GM12878 (cell line): ENCODE results near the gene DBI. TPM values are rescaled to one million over a fixed set of nuclear protein-coding genes. Genes with fewer than 3 reads are reported as not detected.
A peak's percentile ranks its signal among the peaks of the same experiment; 100 is the strongest.

Experiments used
- ATAC-seq: fragments of 200-7000 bp; cut with Tn5 transposase; 3 replicates; pipeline ENCODE4 v1.9.1; 2020; ENCODE audit warnings: mild to moderate bottlenecking, moderate library complexity
- BruUV-seq: library from RNA; stranded (reverse); fragments of 400-500 nt; replicated peaks from 2 replicates; lab custom pipeline; 2021; lab: Mats Ljungman, UMichigan
- CTCF ChIA-PET: fragments of 300-600 bp; sonication (Branson Sonifier 250); formaldehyde crosslinking; extraction: SDS; loops from one replicate; lab custom pipeline; 2021; ENCODE audit warnings: inconsistent platforms; lab: Yijun Ruan, JAX
- POLR2A ChIA-PET: fragments of 350-600 bp; formaldehyde crosslinking; extraction: SDS; loops from one replicate; lab custom pipeline; 2021; ENCODE audit warnings: inconsistent platforms; lab: Charles Lee
- RAD21 ChIA-PET: fragments of 300-600 bp; sonication (Branson Sonifier 250); formaldehyde crosslinking; loops from one replicate; lab custom pipeline; 2023; ENCODE audit warnings: antibody characterized with exemption; ENCODE audit not compliant: unreplicated experiment; lab: Charles Lee
- SMC1A ChIA-PET: fragments of 300-600 bp; sonication (Branson Sonifier 250); formaldehyde crosslinking; loops from one replicate; lab custom pipeline; 2023; ENCODE audit not compliant: unreplicated experiment, uncharacterized antibody; lab: Charles Lee
- DNase-seq: peaks from one replicate; pipeline ENCODE4 v3.0.0-alpha.2; 2011; ENCODE audit warnings: low read depth, low spot score
- FAIRE-seq: peaks from 3 replicates; lab custom pipeline; 2011; peaks lifted over from hg19 to GRCh38; lab: Jason Lieb, UNC
- H2AFZ ChIP-seq: 2 replicates; pipeline ENCODE4 v1.6.0; 2011; ENCODE audit warnings: low read depth, low read length, control low read depth; ENCODE audit not compliant: control insufficient read depth
- H3K27ac ChIP-seq: 2 replicates; pipeline ENCODE4 v1.5.1; 2011; ENCODE audit warnings: control low read depth; ENCODE audit not compliant: control insufficient read depth, insufficient read depth
- H3K27me3 ChIP-seq, 2 experiments: replicated peaks in 1 of 2; 2 replicates each; pipeline versions ENCODE4 v1.6.0 to v1.6.1; 2011; ENCODE audit warnings: low read length in 1 of 2; ENCODE audit not compliant: control insufficient read depth in 2 of 2, insufficient read depth in 2 of 2
- H3K36me3 ChIP-seq, 2 experiments: 2 replicates each; pipeline ENCODE4 v1.5.1; 2011; ENCODE audit warnings: low read length in 1 of 2; ENCODE audit not compliant: control insufficient read depth in 2 of 2, insufficient read depth in 2 of 2
- H3K4me1 ChIP-seq: 2 replicates; pipeline ENCODE4 v1.6.1; 2011; ENCODE audit warnings: mild to moderate bottlenecking, low read length, moderate library complexity, mixed read lengths; ENCODE audit not compliant: control insufficient read depth, insufficient read depth
- H3K4me2 ChIP-seq: 2 replicates; pipeline ENCODE4 v1.6.0; 2011; ENCODE audit warnings: control low read depth; ENCODE audit not compliant: control insufficient read depth, insufficient read depth
- H3K4me3 ChIP-seq: fragments of 200-600 bp; sonication (generic); 2 replicates; pipeline ENCODE4 v1.5.1; 2016
- H3K79me2 ChIP-seq: 2 replicates; pipeline ENCODE4 v1.6.0; 2011; ENCODE audit warnings: low read length; ENCODE audit not compliant: control insufficient read depth, insufficient read depth
- H3K9ac ChIP-seq: 2 replicates; pipeline ENCODE4 v1.8.0; 2011; ENCODE audit warnings: low read length, control low read depth, mixed read lengths; ENCODE audit not compliant: control insufficient read depth, insufficient read depth
- H3K9me3 ChIP-seq: replicated peaks from 3 replicates; pipeline ENCODE4 v1.5.1; 2011; ENCODE audit warnings: mild to moderate bottlenecking, low read length; ENCODE audit not compliant: control insufficient read depth, insufficient read depth
- H4K20me1 ChIP-seq: 2 replicates; pipeline ENCODE4 v1.6.0; 2011; ENCODE audit not compliant: control insufficient read depth, insufficient read depth
- ASH2L ChIP-seq: fragments of 300-600, 200-600 bp; sonication (generic); IDR thresholded peaks from 2 replicates; pipeline ENCODE4 v1.6.1; 2017; ENCODE audit warnings: low read depth, mild to moderate bottlenecking, borderline replicate concordance
- ESRRA ChIP-seq: IDR thresholded peaks from 2 replicates; pipeline ENCODE4 v1.6.1; 2012; ENCODE audit warnings: mild to moderate bottlenecking, low read length, improper control_type of control experiment
- FOXK2 ChIP-seq: fragments of 450-650 bp; IDR thresholded peaks from 2 replicates; pipeline ENCODE4 v1.6.1; 2017; ENCODE audit warnings: mild to moderate bottlenecking, moderate library complexity
- MEF2A ChIP-seq: IDR thresholded peaks from 2 replicates; pipeline ENCODE4 v1.6.1; 2011; ENCODE audit warnings: low read depth, mild to moderate bottlenecking, low read length, moderate library complexity; ENCODE audit not compliant: insufficient read depth
- NFXL1 ChIP-seq: fragments of 450-650 bp; IDR thresholded peaks from 2 replicates; pipeline ENCODE4 v1.6.1; 2017; ENCODE audit warnings: antibody characterized with exemption, mild to moderate bottlenecking, borderline replicate concordance
- STAT3 ChIP-seq: IDR thresholded peaks from 2 replicates; pipeline ENCODE4 v1.6.1; 2011; ENCODE audit warnings: low read depth, low read length, improper control_type of control experiment
- SUZ12 ChIP-seq: fragments of 200-600 bp; sonication (generic); IDR thresholded peaks from one replicate; pipeline ENCODE4 v1.6.1; 2018; ENCODE audit warnings: antibody characterized with exemption, mild to moderate bottlenecking; ENCODE audit not compliant: unreplicated experiment
- WGBS: methylation state at CpG from one replicate; pipeline ENCODE4 v1.1.6; 2016; ENCODE audit warnings: low lambda C conversion rate; ENCODE audit not compliant: insufficient replicate concordance, insufficient coverage; ENCODE audit errors: missing lambda C conversion rate; 5-methylcytosine and 5-hydroxymethylcytosine counted together
- in situ Hi-C: fragments of 300-500 bp; cut with MboI; formaldehyde crosslinking; loops from 9 replicates; pipeline ENCODE4 v1.14.3; 2018; ENCODE audit warnings: mixed read lengths
- intact Hi-C: fragments of 100-400 bp; cut with micrococcal nuclease; formaldehyde crosslinking; loops from one replicate; pipeline ENCODE4 v1.14.2; 2022; ENCODE audit not compliant: unreplicated experiment
- polyA plus RNA-seq, 11 experiments: library from polyadenylated mRNA; depleted of rRNA in 4 of 11; unstranded in 6 of 11; stranded (reverse) in 5 of 11; fragments of >200 nt; fragmentation: Nextera tagmentation in 4 of 11; fragmentation: Illumina TruSeq in 1 of 11; extraction: Ambion mirVana in 4 of 11; extraction: Trizol in 1 of 11; gene quantifications; 1 replicate in 1 of 11; 2 replicates in 10 of 11; pipeline versions ENCODE4 v1.2.1 to v1.2.3, GENCODE V29; 2011 to 2016; ENCODE audit warnings: inconsistent platforms in 2 of 11, missing spikeins in 2 of 11, low read depth in 1 of 11
- total RNA-seq, 4 experiments: library from RNA; depleted of rRNA in 3 of 4; stranded (reverse); fragments of >200 nt in 3 of 4; fragmentation: Illumina TruSeq in 1 of 4; extraction: Trizol in 1 of 4; gene quantifications; 2 replicates each; pipeline versions ENCODE4 v1.2.1 to v1.2.3, GENCODE V29; 2013 to 2021
- TF ChIP-seq, protein P1 (sequence below): fragments of 150-350 bp; IDR thresholded peaks from 2 replicates; pipeline ENCODE4 v1.6.1; 2014; ENCODE audit warnings: mild to moderate bottlenecking, low read depth, low read length
- TF ChIP-seq, protein P2 (sequence below): fragments of 450-650 bp; IDR thresholded peaks from 2 replicates; pipeline ENCODE4 v1.6.1; 2016; ENCODE audit warnings: mild to moderate bottlenecking
- TF ChIP-seq, protein P3 (sequence below): IDR thresholded peaks from 2 replicates; pipeline ENCODE4 v1.6.1; 2012; ENCODE audit warnings: improper control_type of control experiment, low read depth, low read length; ENCODE audit not compliant: insufficient replicate concordance

The DBI gene
- total and polyA plus RNA-seq, 10 of the 15 experiments (the other 5 are each of a cell fraction or from before 2014, with no cell fraction given) = 248 to 2,567 (median 943) TPM

DNA sequence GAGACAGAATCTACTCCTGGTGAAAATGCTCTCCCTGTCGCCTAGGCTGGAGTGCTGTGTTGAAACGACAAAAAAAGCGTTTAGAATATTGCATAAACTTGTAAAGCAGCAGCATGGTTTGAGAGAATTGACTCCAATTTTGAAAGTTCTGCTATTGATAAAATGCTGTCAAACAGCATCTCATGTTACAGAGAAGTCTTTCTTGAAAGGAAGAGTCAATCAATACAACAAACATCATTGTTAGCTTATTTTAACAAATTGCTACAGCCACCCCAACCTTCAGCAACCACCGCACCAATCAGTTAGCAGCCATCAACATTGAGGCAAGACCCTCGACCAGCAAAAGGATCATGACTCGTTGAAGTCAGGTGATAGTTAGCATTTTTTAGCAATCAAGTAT, 7.0 kb upstream of the DBI start (continued):
- TF ChIP-seq SUZ12 = no peak
- no peak for TF ChIP-seq NFXL1
- TF ChIP-seq ESRRA = no peak
- TF ChIP-seq, protein P1, sequence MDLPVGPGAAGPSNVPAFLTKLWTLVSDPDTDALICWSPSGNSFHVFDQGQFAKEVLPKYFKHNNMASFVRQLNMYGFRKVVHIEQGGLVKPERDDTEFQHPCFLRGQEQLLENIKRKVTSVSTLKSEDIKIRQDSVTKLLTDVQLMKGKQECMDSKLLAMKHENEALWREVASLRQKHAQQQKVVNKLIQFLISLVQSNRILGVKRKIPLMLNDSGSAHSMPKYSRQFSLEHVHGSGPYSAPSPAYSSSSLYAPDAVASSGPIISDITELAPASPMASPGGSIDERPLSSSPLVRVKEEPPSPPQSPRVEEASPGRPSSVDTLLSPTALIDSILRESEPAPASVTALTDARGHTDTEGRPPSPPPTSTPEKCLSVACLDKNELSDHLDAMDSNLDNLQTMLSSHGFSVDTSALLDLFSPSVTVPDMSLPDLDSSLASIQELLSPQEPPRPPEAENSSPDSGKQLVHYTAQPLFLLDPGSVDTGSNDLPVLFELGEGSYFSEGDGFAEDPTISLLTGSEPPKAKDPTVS = no peak
- no peak for TF ChIP-seq FOXK2
- TF ChIP-seq MEF2A = no peak
- TF ChIP-seq, all 136 proteins: peak for 0

DNA sequence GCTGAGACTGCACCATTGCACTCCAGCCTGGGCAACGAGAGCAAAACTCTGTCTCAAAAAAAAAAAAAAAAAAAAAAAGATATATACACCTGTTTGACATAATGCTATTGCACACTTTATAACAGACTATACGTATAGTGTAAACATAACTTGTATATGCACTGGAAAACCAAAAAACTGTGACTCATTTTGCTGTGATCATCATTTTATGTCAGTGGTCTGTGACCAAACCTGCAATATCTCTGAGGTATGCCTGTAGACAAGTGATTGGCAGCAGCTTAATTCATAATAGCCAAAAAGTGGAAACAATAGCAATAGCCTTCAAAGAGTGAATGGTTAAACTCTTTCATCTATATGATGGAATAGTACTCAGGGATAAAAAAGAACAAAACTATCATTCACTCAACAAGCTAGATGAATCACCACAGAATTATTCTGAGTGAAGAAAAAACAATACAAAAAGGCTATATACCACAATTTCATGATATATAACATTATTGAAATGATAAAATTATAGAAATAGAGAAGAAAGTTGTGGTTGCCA, 6.3 kb upstream of the DBI start:
- DNase-seq = no peak
- ChIA-PET RAD21 (interaction anchor here (2.2 kb wide), 1 partner anchor 8 kb away, joined by 6 read pairs; no protein-coding TSS in a partner anchor), SMC1A (interaction anchor here (1.7 to 9.4 kb wide), 2 partner anchors 8 to 27 kb away, joined by 5 to 120 read pairs; no protein-coding TSS in a partner anchor), CTCF (no interaction called here), POLR2A (interaction anchor here (0.6 to 9.2 kb wide), 3 partner anchors 7 to 30 kb away, joined by 3 to 138 read pairs (median 3); no protein-coding TSS in a partner anchor)
- peaks cover 3% of the 10 kb centered on the region; the same call in 2 of the 3 replicates for H3K9me3 ChIP-seq
- TF ChIP-seq ASH2L (no peak), STAT3 (no peak)
- TF ChIP-seq, protein P2, sequence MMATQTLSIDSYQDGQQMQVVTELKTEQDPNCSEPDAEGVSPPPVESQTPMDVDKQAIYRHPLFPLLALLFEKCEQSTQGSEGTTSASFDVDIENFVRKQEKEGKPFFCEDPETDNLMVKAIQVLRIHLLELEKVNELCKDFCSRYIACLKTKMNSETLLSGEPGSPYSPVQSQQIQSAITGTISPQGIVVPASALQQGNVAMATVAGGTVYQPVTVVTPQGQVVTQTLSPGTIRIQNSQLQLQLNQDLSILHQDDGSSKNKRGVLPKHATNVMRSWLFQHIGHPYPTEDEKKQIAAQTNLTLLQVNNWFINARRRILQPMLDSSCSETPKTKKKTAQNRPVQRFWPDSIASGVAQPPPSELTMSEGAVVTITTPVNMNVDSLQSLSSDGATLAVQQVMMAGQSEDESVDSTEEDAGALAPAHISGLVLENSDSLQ = peak; percentile 27; the same call in 1 of the 2 replicates
- TF ChIP-seq, protein P3, sequence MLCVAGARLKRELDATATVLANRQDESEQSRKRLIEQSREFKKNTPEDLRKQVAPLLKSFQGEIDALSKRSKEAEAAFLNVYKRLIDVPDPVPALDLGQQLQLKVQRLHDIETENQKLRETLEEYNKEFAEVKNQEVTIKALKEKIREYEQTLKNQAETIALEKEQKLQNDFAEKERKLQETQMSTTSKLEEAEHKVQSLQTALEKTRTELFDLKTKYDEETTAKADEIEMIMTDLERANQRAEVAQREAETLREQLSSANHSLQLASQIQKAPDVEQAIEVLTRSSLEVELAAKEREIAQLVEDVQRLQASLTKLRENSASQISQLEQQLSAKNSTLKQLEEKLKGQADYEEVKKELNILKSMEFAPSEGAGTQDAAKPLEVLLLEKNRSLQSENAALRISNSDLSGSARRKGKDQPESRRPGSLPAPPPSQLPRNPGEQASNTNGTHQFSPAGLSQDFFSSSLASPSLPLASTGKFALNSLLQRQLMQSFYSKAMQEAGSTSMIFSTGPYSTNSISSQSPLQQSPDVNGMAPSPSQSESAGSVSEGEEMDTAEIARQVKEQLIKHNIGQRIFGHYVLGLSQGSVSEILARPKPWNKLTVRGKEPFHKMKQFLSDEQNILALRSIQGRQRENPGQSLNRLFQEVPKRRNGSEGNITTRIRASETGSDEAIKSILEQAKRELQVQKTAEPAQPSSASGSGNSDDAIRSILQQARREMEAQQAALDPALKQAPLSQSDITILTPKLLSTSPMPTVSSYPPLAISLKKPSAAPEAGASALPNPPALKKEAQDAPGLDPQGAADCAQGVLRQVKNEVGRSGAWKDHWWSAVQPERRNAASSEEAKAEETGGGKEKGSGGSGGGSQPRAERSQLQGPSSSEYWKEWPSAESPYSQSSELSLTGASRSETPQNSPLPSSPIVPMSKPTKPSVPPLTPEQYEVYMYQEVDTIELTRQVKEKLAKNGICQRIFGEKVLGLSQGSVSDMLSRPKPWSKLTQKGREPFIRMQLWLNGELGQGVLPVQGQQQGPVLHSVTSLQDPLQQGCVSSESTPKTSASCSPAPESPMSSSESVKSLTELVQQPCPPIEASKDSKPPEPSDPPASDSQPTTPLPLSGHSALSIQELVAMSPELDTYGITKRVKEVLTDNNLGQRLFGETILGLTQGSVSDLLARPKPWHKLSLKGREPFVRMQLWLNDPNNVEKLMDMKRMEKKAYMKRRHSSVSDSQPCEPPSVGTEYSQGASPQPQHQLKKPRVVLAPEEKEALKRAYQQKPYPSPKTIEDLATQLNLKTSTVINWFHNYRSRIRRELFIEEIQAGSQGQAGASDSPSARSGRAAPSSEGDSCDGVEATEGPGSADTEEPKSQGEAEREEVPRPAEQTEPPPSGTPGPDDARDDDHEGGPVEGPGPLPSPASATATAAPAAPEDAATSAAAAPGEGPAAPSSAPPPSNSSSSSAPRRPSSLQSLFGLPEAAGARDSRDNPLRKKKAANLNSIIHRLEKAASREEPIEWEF = no peak
- H3K79me2 ChIP-seq = peaks cover 28% of the 10 kb centered on the region
- no peaks in the 10 kb centered on the region for H3K27me3 ChIP-seq
- no peaks in the 10 kb centered on the region for H3K36me3 ChIP-seq
- H4K20me1 ChIP-seq = no peaks in the 10 kb centered on the region
- no peak for FAIRE-seq
- ATAC-seq = no peak
- no peak overlapping the region for H3K27ac ChIP-seq
- no peak overlapping the region for H2AFZ ChIP-seq
- no peak overlapping the region for H3K4me3 ChIP-seq
- no TSS peak for BruUV-seq
- H3K4me1 ChIP-seq = peaks cover 22% of the 10 kb centered on the region
- no peak overlapping the region for H3K9ac ChIP-seq
- intact Hi-C loops (no loop called here), in situ Hi-C loops (no loop called here)
- 100% methylated on average over 1 of the region's 2 CpGs for WGBS
- H3K4me2 ChIP-seq = no peak overlapping the region
